NK-92 treated with Interleukin-12 subunit alpha and Interleukin-12 subunit beta, amount 100 ng/mL, for 24 hours (cell line): ENCODE data around the gene MAPK12.

Experiments used
- DNase-seq: peaks from one replicate; lab custom pipeline; 2025; lab: John Stamatoyannopoulos, UW

MAPK12 gene

GRCh38 chr22:50268655-50269113 lies 7.2 kb upstream of the MAPK12 start:
- no peak for DNase-seq

GRCh38 chr22:50267591-50268390 lies 6.3 kb upstream of the MAPK12 start:
- no peak for DNase-seq

DNA sequence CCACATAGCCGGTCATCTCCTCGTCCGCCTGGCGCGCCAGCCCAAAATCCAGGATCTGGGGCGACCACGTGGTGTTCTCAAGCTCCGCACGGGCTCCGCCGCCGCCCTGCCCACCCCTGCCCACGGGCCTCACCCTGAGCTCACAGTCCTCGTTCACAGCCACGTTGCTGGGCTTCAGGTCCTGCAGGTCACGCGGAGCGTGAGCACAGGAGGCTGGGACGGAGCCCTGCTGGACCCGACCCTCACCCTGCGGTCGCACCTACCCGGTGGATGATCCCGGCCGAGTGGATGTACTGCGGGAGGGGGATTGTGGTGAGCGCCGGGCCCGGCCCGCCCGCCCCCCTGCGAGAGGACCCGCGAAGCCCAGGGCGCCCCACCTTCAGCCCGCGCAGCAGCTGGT lies 5.5 kb upstream of the MAPK12 start:
- no peak for DNase-seq

DNA sequence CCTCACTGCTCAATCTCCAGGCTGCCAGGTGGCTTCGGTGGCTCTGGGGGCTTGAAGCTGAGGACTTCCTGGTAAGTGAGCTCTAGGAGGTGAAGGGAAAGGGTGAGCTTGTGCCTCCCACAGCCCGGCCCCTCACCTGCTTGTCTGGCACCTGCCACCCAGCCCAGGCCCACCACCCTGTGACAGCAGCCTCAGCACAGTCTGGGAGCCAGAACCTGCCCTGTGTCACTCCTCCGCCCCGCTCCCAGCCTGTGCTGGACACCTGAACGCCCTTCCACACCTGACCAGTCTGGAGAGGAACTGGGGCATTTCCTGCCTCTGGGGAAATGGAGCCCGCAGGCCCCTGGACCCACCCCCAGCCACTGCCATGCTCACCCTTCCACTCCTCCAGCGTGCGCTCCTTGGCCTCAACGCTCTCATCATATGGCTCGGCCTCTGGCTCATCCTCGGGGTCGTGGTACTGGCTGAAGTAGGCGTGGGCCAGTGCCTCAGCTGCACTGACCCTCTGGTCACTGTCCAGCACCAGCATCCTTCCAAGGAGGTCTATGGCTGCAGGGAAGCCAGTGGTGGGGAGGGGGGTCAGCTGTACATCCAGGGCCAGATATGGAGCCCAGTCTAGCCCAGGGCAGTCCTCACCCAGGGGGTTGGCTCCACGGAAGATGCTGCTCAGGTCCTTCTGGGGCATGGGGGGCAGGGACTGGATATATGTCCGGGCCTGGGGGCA lies 3.6 kb upstream of the MAPK12 start:
- DNase-seq: no peak

DNA sequence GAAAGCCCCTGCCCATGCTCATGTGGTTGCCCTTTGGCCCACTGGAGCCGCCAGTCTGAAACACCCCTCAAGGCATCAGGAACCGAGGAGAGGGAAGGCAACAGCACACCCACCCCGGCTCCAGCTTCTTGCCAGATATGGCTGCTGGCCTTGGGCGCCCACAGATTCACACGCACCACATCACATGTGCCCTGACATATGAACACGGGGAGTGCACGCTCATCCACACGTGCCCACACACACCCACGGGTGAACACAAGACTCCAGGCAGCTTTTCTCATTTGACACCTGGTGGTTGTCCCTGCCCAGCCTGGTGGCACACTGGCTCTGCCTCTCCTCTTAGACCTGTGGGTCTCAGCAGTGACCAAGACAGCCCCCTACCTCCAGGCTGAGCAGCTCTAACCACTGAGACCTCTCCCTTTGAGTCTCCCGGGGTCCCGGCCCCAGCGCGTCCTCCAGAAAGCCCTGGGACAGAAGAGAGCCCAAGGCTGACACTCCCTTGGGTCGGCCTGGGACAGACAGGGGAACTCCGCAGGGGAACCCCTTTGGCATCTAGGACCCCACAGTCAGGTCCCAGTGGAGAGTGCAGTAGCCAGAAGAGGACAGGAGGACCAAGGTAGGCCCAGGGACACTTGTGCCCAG lies 2.7 kb upstream of the MAPK12 start:
- no peak for DNase-seq

DNA sequence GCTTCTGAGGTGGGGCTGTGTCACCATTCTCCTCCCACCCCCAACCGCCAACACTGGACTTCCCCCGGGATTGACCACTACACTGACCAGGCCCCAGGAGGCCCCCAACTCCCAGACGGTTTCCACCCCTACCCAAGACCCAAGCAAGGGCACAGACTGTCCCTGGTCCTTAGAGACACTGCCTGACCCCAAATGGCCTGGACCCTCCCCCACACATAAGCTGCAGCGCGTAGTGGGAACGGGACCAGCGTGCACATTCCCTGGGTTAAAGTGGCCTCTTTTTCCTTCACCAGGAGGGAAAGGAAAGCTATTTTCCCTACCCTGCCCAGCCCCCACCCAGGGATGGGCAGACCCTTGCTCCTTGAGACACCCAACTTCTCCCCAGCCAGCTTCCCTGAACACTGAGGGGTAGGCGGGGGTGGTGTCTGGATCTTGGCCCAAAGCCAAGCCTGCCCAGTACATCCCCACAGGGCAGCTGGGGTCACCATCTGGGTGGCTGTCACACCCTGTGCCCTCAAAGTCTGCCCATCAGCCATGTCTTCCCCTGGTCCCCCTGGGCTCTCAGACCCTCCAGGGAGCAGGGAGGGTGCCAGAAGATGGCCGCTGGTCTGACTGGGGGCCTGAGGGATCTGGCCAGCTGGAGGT lies 1.6 kb upstream of the MAPK12 start:
- no peak for DNase-seq

DNA sequence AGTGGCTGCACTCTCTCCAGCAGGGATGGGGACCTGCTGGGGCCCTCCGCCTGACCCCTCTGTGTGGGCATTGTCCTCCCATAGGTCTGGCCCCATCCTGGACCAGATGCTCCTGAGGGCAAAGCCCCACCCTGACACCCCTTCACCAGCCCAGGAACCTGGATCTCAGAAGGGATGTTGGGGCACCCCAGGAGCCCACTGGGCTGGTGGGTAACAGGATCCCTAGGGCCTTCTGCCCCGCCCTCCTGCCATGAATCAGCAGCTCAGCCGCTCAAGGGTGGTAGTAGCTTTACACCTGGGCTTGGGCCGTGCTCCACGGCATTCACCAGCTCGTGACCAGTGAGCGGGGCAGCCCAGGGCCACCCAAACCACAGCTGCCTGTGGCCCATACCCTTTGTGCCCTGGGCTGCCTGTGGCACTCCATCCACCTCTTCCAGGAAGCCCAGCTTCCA lies 1.0 kb upstream of the MAPK12 start:
- no peak for DNase-seq

GRCh38 chr22:50260801-50261614 lies 475 bp downstream of the MAPK12 start:
- DNase-seq: no peak

DNA sequence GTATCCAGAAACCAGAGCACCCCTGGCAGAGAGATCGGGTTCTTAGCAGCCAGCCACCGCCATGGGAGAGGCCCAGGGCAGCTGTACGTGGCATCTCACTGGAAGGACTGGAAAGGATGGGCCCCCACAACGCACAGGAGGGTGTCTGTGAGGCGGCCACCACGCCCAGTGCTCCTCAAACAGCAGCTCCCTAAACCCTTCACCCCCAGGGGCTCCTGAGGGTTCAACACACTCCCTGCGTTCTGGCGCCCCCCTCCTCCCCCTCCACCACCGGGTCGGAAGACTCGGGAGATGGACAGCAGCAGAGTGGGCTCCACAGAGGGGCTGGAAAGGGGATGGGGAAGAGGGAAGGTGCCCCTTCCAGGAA lies 1.1 kb downstream of the MAPK12 start:
- no peak for DNase-seq

GRCh38 chr22:50259302-50259701 lies 2.2 kb downstream of the MAPK12 start:
- DNase-seq: no peak

- no peak for DNase-seq
Measured at GRCh38 chr22:50258361-50259292, 2.9 kb downstream of the MAPK12 start.

- no peak for DNase-seq
Measured at GRCh38 chr22:50257451-50258360, 3.8 kb downstream of the MAPK12 start.

GRCh38 chr22:50257041-50257440 lies 4.4 kb downstream of the MAPK12 start:
- DNase-seq: no peak

GRCh38 chr22:50256258-50256862 lies 5.1 kb downstream of the MAPK12 start:
- no peak for DNase-seq

- no peak for DNase-seq
Measured at GRCh38 chr22:50255607-50256006, 5.9 kb downstream of the MAPK12 start.

- DNase-seq: no peak
Measured at GRCh38 chr22:50255099-50255498, 6.4 kb downstream of the MAPK12 start.

DNA sequence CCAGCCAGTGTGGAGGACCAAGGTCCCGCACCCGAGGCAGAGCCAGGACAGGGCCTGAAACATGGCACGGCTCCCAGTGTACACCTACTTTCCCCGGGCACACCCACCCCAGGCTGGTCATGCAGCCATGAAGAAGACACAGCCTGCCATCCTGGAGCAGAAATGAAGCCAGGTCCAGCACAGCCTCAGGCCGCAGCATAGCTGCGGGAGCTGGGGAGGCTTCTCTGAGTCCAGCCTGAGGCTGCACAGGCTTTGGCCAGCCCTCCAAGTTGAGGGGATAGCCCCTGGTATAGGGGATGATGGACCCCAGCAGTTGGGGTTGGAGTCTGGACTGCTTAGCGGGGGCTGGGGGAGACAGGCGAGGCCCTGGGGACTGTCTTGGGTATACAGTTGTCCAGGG lies 7.5 kb downstream of the MAPK12 start:
- no peak for DNase-seq

DNA sequence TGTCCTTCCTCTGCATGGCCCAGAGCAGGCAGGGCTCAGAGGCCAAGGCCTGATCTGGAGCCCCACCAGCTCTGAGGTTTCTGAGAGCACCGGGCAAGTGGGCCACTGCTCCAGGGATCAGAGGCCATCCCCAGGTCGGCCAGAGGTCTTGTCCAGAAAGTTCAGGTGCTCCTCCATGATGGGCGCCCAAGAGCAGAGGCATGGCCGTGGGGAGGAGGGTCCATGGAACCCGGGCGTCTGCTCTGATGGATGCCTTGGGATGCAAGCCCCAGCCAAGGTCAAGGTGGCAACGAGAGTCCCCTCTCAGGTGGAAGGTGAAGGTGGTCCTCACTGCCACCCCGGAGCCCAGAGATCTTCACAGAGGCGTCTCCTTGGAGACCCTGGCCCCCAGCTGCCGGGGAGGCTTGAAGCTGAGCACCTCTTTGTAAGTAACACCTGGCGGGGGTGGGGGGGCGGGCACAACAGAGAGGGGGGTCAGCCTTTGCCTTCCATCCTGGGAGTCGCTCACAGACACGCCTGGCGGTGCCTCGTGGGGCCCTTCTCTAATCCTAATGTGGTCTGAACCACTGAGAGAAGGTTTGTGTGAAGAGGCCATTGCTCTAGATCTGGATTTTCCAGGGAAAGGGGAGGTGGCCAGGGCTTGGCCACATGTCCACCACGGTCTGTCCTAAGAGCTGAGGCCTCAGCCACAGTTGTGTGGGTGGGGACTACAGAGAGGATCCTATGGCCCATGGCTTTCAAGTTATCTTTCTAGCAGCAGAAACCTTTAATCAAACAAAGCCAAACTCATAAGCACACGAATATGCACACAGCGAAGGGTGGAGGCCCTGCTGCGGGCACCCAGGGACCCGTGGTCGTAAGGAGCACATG lies 8.2 kb downstream of the MAPK12 start:
- DNase-seq: no peak
